ENCODE measurements around the gene RABEP1. TPM values are rescaled to one million over a fixed set of nuclear protein-coding genes. Genes with fewer than 3 reads are reported as not detected.

The RABEP1 gene
- total RNA-seq, 1 experiment from 2014 or later: 21.8 TPM

DNA sequence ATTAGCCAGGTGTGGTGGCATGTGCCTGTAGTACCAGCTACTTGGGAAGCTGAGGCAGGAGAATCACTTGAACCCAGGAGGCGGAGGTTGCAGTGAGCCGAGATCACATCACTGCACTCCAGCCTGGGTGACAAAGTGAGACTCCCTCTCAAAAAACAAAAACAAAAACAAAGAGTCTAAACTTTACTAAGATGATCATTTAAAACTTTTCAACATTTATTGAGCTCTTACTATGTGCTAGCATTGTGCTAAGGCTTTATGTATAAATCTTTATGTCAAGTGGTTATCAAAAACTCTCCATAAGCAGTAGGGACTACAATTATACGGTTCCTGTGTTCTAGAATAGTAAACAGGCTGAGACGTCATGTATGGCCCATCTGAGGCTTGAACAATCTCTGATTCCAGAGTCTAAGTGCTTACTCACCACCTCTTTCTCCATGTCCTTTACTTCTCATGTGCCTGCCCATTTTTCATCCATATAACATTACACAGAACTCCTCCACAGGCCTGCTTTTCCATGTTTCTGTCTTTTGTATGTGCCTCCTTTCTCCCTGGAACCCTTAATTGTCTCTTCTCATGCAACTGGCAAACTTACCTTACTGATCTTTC lies 70.7 kb downstream of the RABEP1 start:
- intact Hi-C loops (cut with micrococcal nuclease; ENCODE audit: unreplicated experiment): no loop called here
- H3K27me3 Mint-ChIP-seq (ENCODE audit: insufficient read depth, unreplicated experiment): no peaks in the 10 kb centered on the region
- H3K4me1 Mint-ChIP-seq (ENCODE audit: low read depth, unreplicated experiment): no peaks in the 10 kb centered on the region
- no peak overlapping the region for H3K27ac Mint-ChIP-seq (ENCODE audit: unreplicated experiment)
- no peak for DNase-seq
- no TSS peak for BruUV-seq (replicated peaks)
- H3K9me3 Mint-ChIP-seq (ENCODE audit: unreplicated experiment): no peaks in the 10 kb centered on the region
- H3K27me3 ChIP-seq (replicated peaks; ENCODE audit: control insufficient read depth, insufficient read depth, low read length): no peaks in the 10 kb centered on the region
- H3K9me3 ChIP-seq: no peaks in the 10 kb centered on the region
- TF ChIP-seq, protein P1, sequence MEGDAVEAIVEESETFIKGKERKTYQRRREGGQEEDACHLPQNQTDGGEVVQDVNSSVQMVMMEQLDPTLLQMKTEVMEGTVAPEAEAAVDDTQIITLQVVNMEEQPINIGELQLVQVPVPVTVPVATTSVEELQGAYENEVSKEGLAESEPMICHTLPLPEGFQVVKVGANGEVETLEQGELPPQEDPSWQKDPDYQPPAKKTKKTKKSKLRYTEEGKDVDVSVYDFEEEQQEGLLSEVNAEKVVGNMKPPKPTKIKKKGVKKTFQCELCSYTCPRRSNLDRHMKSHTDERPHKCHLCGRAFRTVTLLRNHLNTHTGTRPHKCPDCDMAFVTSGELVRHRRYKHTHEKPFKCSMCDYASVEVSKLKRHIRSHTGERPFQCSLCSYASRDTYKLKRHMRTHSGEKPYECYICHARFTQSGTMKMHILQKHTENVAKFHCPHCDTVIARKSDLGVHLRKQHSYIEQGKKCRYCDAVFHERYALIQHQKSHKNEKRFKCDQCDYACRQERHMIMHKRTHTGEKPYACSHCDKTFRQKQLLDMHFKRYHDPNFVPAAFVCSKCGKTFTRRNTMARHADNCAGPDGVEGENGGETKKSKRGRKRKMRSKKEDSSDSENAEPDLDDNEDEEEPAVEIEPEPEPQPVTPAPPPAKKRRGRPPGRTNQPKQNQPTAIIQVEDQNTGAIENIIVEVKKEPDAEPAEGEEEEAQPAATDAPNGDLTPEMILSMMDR (IDR thresholded peaks at IDR 0.05; ENCODE audit: insufficient read depth in 1 of 2, low read depth in 1 of 2, low read length in 1 of 2, severe bottlenecking in 1 of 2, unreplicated experiment in 1 of 2): no peak
- peaks cover 26% of the 10 kb centered on the region for H3K36me3 Mint-ChIP-seq (ENCODE audit: insufficient read depth, unreplicated experiment)
- no peaks in the 10 kb centered on the region for H3K4me1 ChIP-seq
- ChIA-PET POLR2A (no interaction called here), CTCF (no interaction called here)
- no peak overlapping the region for H3K4me3 ChIP-seq (ENCODE audit: low read depth, low read length)
- no peak overlapping the region for H3K4me3 Mint-ChIP-seq (ENCODE audit: unreplicated experiment)
- H3K36me3 ChIP-seq (ENCODE audit: control insufficient read depth, insufficient read depth, low read length): no peaks in the 10 kb centered on the region

GRCh38 chr17:5354310-5354709 lies 72.2 kb downstream of the RABEP1 start:
- intact Hi-C loops (cut with micrococcal nuclease; ENCODE audit: unreplicated experiment): no loop called here
- Mint-ChIP-seq H3K27me3 (ENCODE audit: insufficient read depth, unreplicated experiment) (no peaks in the 10 kb centered on the region), H3K4me1 (ENCODE audit: low read depth, unreplicated experiment) (no peaks in the 10 kb centered on the region), H3K36me3 (ENCODE audit: insufficient read depth, unreplicated experiment) (peaks cover 15% of the 10 kb centered on the region), H3K27ac (ENCODE audit: unreplicated experiment) (no peak overlapping the region), H3K4me3 (ENCODE audit: unreplicated experiment) (no peak overlapping the region), H3K9me3 (ENCODE audit: unreplicated experiment) (no peaks in the 10 kb centered on the region)
- Histone ChIP-seq H3K4me1 (no peaks in the 10 kb centered on the region), H3K27me3 (replicated peaks; ENCODE audit: control insufficient read depth, insufficient read depth, low read length) (no peaks in the 10 kb centered on the region), H3K36me3 (ENCODE audit: control insufficient read depth, insufficient read depth, low read length) (no peaks in the 10 kb centered on the region), H3K4me3 (ENCODE audit: low read depth, low read length) (no peak overlapping the region), H3K9me3 (no peaks in the 10 kb centered on the region)
- BruUV-seq (replicated peaks): no TSS peak
- ChIA-PET CTCF (no interaction called here), POLR2A (no interaction called here)
- DNase-seq: no peak
- TF ChIP-seq, protein P1 (IDR thresholded peaks at IDR 0.05; ENCODE audit: insufficient read depth in 1 of 2, low read depth in 1 of 2, low read length in 1 of 2, severe bottlenecking in 1 of 2, unreplicated experiment in 1 of 2): no peak

GRCh38 chr17:5354886-5355415 lies 72.9 kb downstream of the RABEP1 start:
- no peak overlapping the region for H3K4me3 Mint-ChIP-seq (ENCODE audit: unreplicated experiment)
- DNase-seq: no peak
- Histone ChIP-seq H3K4me3 (ENCODE audit: low read depth, low read length) (no peak overlapping the region), H3K36me3 (ENCODE audit: control insufficient read depth, insufficient read depth, low read length) (no peaks in the 10 kb centered on the region), H3K9me3 (no peaks in the 10 kb centered on the region), H3K4me1 (no peaks in the 10 kb centered on the region), H3K27me3 (replicated peaks; ENCODE audit: control insufficient read depth, insufficient read depth, low read length) (no peaks in the 10 kb centered on the region)
- no TSS peak for BruUV-seq (replicated peaks)
- no peaks in the 10 kb centered on the region for H3K4me1 Mint-ChIP-seq (ENCODE audit: low read depth, unreplicated experiment)
- H3K36me3 Mint-ChIP-seq (ENCODE audit: insufficient read depth, unreplicated experiment): peaks cover 15% of the 10 kb centered on the region
- ChIA-PET CTCF (no interaction called here), POLR2A (no interaction called here)
- intact Hi-C loops (cut with micrococcal nuclease; ENCODE audit: unreplicated experiment): no loop called here
- H3K9me3 Mint-ChIP-seq (ENCODE audit: unreplicated experiment): no peaks in the 10 kb centered on the region
- TF ChIP-seq, protein P1 (IDR thresholded peaks at IDR 0.05; ENCODE audit: insufficient read depth in 1 of 2, low read depth in 1 of 2, low read length in 1 of 2, severe bottlenecking in 1 of 2, unreplicated experiment in 1 of 2): no peak
- no peaks in the 10 kb centered on the region for H3K27me3 Mint-ChIP-seq (ENCODE audit: insufficient read depth, unreplicated experiment)
- H3K27ac Mint-ChIP-seq (ENCODE audit: unreplicated experiment): no peak overlapping the region
